Spleen (tissue), 11 donors: Measurements from ENCODE around the gene MED12L. TPM values are rescaled to one million over a fixed set of nuclear protein-coding genes. Genes with fewer than 3 reads are reported as not detected.

Experiments used
- DNase-seq: peaks from one replicate; pipeline ENCODE4 v3.0.0-alpha.2; 2020
- H3K27ac ChIP-seq, 8 donors: fragments of 200-600 bp; sonication (generic) in 7 of 8; 1 replicate in 4 of 8; 2 replicates in 4 of 8; pipeline versions ENCODE4 v1.5.0 to v1.8.0; 2016 to 2021; ENCODE audit warnings: inconsistent platforms in 4 of 8, mild to moderate bottlenecking in 4 of 8, moderate library complexity in 1 of 8
- H3K27me3 ChIP-seq, 7 donors: fragments of 200-600 bp; sonication (generic) in 6 of 7; replicated peaks in 1 of 7; 1 replicate in 4 of 7; 2 replicates in 3 of 7; pipeline versions ENCODE4 v1.5.0 to v1.8.0; 2016 to 2021; ENCODE audit warnings: inconsistent platforms in 3 of 7, mild to moderate bottlenecking in 1 of 7
- H3K36me3 ChIP-seq, 6 donors: fragments of 200-600 bp; sonication (generic) in 5 of 6; 1 replicate in 4 of 6; 2 replicates in 2 of 6; pipeline versions ENCODE4 v1.5.0 to v1.8.0; 2016 to 2021; ENCODE audit warnings: inconsistent platforms in 2 of 6
- H3K4me1 ChIP-seq, 6 donors: fragments of 200-600 bp; sonication (generic) in 5 of 6; 1 replicate in 3 of 6; 2 replicates in 3 of 6; pipeline versions ENCODE4 v1.5.0 to v1.8.0; 2016 to 2021; ENCODE audit warnings: inconsistent platforms in 3 of 6
- H3K4me3 ChIP-seq, 8 donors: fragments of 200-600 bp; sonication (generic) in 7 of 8; 1 replicate in 4 of 8; 2 replicates in 4 of 8; pipeline versions ENCODE4 v1.5.0 to v1.8.0; 2016 to 2021; ENCODE audit warnings: inconsistent platforms in 4 of 8, mild to moderate bottlenecking in 4 of 8, moderate library complexity in 2 of 8
- H3K9me3 ChIP-seq, 8 donors: fragments of 200-600 bp; sonication (generic) in 7 of 8; 1 replicate in 4 of 8; 2 replicates in 4 of 8; pipeline versions ENCODE4 v1.5.0 to v1.8.0; 2016 to 2021; ENCODE audit warnings: inconsistent platforms in 4 of 8
- POLR2A ChIP-seq, 3 donors: fragments of 450-650 bp; IDR thresholded peaks; one replicate each; pipeline ENCODE4 v1.5.1; 2017; ENCODE audit warnings: antibody characterized with exemption in 3 of 3, mild to moderate bottlenecking in 1 of 3
- POLR2AphosphoS5 ChIP-seq, 3 donors: sonication (generic); formaldehyde crosslinking; IDR thresholded peaks; one replicate each; pipeline ENCODE4 v1.5.1; 2017; ENCODE audit warnings: antibody characterized with exemption in 3 of 3
- WGBS, 5 donors: extraction: QIAGEN DNeasy Blood & Tissue Kit in 3 of 5; methylation state at CpG; one replicate each; pipeline versions ENCODE4 v1.1.5 to v1.1.7; 2013 to 2018; 5-methylcytosine and 5-hydroxymethylcytosine counted together
- intact Hi-C: fragments of 100-400 bp; cut with DNase I; formaldehyde crosslinking; loops from one replicate; pipeline ENCODE4 v1.15.0; 2023; ENCODE audit warnings: low total_unique reads
- polyA plus RNA-seq, 3 donors: library from polyadenylated mRNA; stranded (reverse); fragments of 200-250 nt; gene quantifications; one replicate each; pipeline ENCODE4 v1.2.1, GENCODE V29; 2013
- total RNA-seq, 7 donors: library from RNA; depleted of rRNA in 3 of 7; stranded (reverse); fragments of >200 nt in 3 of 7; fragmentation: NEBNext Ultra II Directional in 4 of 7; extraction: Animal tissue kit (Norgen Biotek cat#: 25700) in 4 of 7; gene quantifications; one replicate each; pipeline versions ENCODE4 v1.1.0 to v1.2.1, GENCODE V29; 2016 to 2021
- TF ChIP-seq, protein P1 (sequence below), 11 experiments: fragments of 200-600 bp in 7 of 11; fragments of 450-650 bp in 4 of 11; sonication (generic) in 4 of 11; IDR thresholded peaks in 8 of 11; conservative IDR thresholded peaks in 3 of 11; 1 replicate in 7 of 11; 2 replicates in 4 of 11; pipeline versions ENCODE4 v1.4.0 to v1.8.0; 2016 to 2021; ENCODE audit warnings: antibody characterized with exemption in 11 of 11, inconsistent platforms in 4 of 11, mild to moderate bottlenecking in 1 of 11
- donor health status: healthy with polysubstance abuse.
- donor health status: DM: no; HTN: no; CAD: no; lungs with moderate emphysema.
- donor health status: DM: no; HTN: no; CAD: no.
- donor health status: Bipolar disorder and iron deficiency.
- donor health status: healthy.
- donor health status: DM: no; HTN: no; CAD: no.
- donor health status: DM: yes; HTN: yes; CAD: no.

Gene MED12L
- total and polyA plus RNA-seq, 10 donors: 0.02 to 4.5 (median 1.5) TPM

- WGBS, 5 donors: 80 to 89% (median 84%) methylated on average over 4 of the region's 4 CpGs
- no peak for DNase-seq
- Histone ChIP-seq H3K4me1 (no peaks in the 10 kb centered on the region), H3K9me3 (peaks cover 0 to 10% (median 3%) of the 10 kb centered on the region in 8 donors), H3K27ac (no peak overlapping the region), H3K4me3 (no peak overlapping the region), H3K27me3 (no peaks in the 10 kb centered on the region), H3K36me3 (no peaks in the 10 kb centered on the region)
- intact Hi-C loops: no loop called here
- no peak for TF ChIP-seq POLR2AphosphoS5 (IDR thresholded peaks at IDR 0.05)
- TF ChIP-seq, protein P1, sequence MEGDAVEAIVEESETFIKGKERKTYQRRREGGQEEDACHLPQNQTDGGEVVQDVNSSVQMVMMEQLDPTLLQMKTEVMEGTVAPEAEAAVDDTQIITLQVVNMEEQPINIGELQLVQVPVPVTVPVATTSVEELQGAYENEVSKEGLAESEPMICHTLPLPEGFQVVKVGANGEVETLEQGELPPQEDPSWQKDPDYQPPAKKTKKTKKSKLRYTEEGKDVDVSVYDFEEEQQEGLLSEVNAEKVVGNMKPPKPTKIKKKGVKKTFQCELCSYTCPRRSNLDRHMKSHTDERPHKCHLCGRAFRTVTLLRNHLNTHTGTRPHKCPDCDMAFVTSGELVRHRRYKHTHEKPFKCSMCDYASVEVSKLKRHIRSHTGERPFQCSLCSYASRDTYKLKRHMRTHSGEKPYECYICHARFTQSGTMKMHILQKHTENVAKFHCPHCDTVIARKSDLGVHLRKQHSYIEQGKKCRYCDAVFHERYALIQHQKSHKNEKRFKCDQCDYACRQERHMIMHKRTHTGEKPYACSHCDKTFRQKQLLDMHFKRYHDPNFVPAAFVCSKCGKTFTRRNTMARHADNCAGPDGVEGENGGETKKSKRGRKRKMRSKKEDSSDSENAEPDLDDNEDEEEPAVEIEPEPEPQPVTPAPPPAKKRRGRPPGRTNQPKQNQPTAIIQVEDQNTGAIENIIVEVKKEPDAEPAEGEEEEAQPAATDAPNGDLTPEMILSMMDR (IDR thresholded peaks at IDR 0.05 in 8 of 11, conservative IDR thresholded peaks at IDR 0.05 in 3 of 11): no peak
- TF ChIP-seq POLR2A (IDR thresholded peaks at IDR 0.05): no peak
Measured at GRCh38 chr3:151107177-151107576, 21.7 kb downstream of the MED12L start.

DNA sequence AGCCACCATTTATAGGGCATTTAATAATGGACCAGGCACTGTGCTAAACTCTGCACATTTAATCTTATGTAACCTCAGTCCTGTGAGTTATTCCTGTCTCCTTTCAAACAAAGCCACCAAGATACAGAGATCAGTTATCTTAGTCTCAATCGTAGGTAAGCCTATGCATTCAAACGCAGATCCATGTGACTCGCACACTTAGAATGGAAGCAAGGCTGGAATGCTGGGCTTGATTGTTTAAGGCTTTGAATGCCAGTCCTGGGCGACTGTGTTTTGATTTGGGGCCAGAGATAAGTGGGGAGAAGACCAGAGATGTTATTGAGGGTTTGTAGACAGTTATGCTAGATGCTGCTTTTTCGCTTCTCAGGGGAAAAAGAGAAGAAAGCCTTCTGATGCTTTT lies 22.2 kb downstream of the MED12L start:
- WGBS, 5 donors: 71 to 91% (median 86%) methylated on average over 5 of the region's 5 CpGs
- Histone ChIP-seq H3K9me3 (peaks cover 0 to 10% (median 3%) of the 10 kb centered on the region in 8 donors), H3K36me3 (no peaks in the 10 kb centered on the region), H3K4me1 (no peaks in the 10 kb centered on the region), H3K27me3 (no peaks in the 10 kb centered on the region), H3K4me3 (no peak overlapping the region), H3K27ac (no peak overlapping the region)
- intact Hi-C loops: no loop called here
- TF ChIP-seq, protein P1 (IDR thresholded peaks at IDR 0.05 in 8 of 11, conservative IDR thresholded peaks at IDR 0.05 in 3 of 11): no peak
- no peak for TF ChIP-seq POLR2AphosphoS5 (IDR thresholded peaks at IDR 0.05)
- DNase-seq: no peak

DNA sequence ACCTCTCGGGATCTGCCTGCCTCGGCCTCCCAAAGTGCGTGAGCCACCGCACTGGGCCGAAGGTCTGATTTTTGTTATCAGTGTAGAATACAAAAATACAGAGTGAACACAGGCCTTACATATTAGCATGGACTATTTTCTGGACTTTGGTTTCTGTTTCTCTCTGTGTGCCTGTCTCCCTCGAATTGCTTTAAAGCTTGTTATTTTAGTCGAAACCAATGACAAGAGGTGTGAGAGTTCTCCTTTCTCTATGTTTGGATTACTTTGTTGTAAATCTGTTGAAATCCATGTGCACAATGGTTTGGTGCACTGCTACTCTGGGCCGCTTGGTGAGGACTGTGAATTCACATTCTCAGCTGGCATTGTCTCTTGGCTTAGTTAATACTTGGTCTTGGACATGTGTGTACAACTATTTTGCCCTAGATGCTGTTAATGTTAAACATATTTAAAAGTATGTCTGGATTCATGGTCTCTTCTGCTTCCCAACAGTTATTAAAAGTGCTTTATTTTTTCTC lies 23.9 kb downstream of the MED12L start:
- 82 to 91% (median 86%) methylated on average over 8 of the region's 8 CpGs for WGBS, 5 donors
- no peak for DNase-seq

GRCh38 chr3:151112731-151113130 lies 27.3 kb downstream of the MED12L start:
- H3K36me3 ChIP-seq: no peaks in the 10 kb centered on the region
- no peak overlapping the region for H3K4me3 ChIP-seq
- intact Hi-C loops: no loop called here
- no peaks in the 10 kb centered on the region for H3K4me1 ChIP-seq
- WGBS, 5 donors: 86 to 95% (median 92%) methylated on average over 3 of the region's 3 CpGs
- H3K9me3 ChIP-seq: no peaks in the 10 kb centered on the region
- DNase-seq: no peak
- no peak overlapping the region for H3K27ac ChIP-seq
- no peaks in the 10 kb centered on the region for H3K27me3 ChIP-seq
- TF ChIP-seq, protein P1 (IDR thresholded peaks at IDR 0.05 in 8 of 11, conservative IDR thresholded peaks at IDR 0.05 in 3 of 11): no peak
- TF ChIP-seq POLR2AphosphoS5 (IDR thresholded peaks at IDR 0.05) (no peak), POLR2A (IDR thresholded peaks at IDR 0.05) (no peak)

More for the DNA sequence above, 23.9 kb downstream of the MED12L start:
- intact Hi-C loops: no loop called here
- H3K27ac ChIP-seq: no peak overlapping the region
- H3K36me3 ChIP-seq: no peaks in the 10 kb centered on the region
- H3K9me3 ChIP-seq: peaks cover 0 to 10% (median 3%) of the 10 kb centered on the region in 8 donors
- no peaks in the 10 kb centered on the region for H3K27me3 ChIP-seq
- H3K4me3 ChIP-seq: no peak overlapping the region
- H3K4me1 ChIP-seq: no peaks in the 10 kb centered on the region
- TF ChIP-seq POLR2AphosphoS5 (IDR thresholded peaks at IDR 0.05) (no peak), POLR2A (IDR thresholded peaks at IDR 0.05) (no peak)
- TF ChIP-seq, protein P1 (IDR thresholded peaks at IDR 0.05 in 8 of 11, conservative IDR thresholded peaks at IDR 0.05 in 3 of 11): no peak
